IMR-90 (cell line): Measurements from ENCODE around the gene GPSM1. TPM values are rescaled to one million over a fixed set of nuclear protein-coding genes. Genes with fewer than 3 reads are reported as not detected.

ENCODE experiments used
- ATAC-seq: fragments of 200-7000 bp; cut with Tn5 transposase; 2 replicates; pipeline ENCODE4 v1.9.1; 2020; ENCODE audit warnings: low read depth, mild to moderate bottlenecking, moderate library complexity
- BruUV-seq: library from RNA; stranded (reverse); fragments of 400-500 nt; replicated peaks from 2 replicates; lab custom pipeline; 2021; lab: Mats Ljungman, UMichigan
- CTCF ChIA-PET: fragments of 300-600 bp; formaldehyde crosslinking; extraction: SDS; loops from one replicate; lab custom pipeline; 2021; ENCODE audit warnings: antibody characterized with exemption; lab: Yijun Ruan, JAX
- POLR2A ChIA-PET: fragments of 300-600 bp; sonication (Branson Sonifier 250); formaldehyde crosslinking; loops from one replicate; lab custom pipeline; 2022; ENCODE audit warnings: antibody characterized with exemption; ENCODE audit not compliant: unreplicated experiment; lab: Charles Lee
- DNase-seq: peaks from one replicate; pipeline ENCODE4 v3.0.0; 2013
- H2AFZ ChIP-seq: replicated peaks from 2 replicates; pipeline ENCODE3; 2013; ENCODE audit warnings: low read length, mild to moderate bottlenecking; ENCODE audit not compliant: poor library complexity
- H2AK5ac ChIP-seq: 2 replicates; pipeline ENCODE4 v1.6.1; 2013; ENCODE audit warnings: low read depth, low read length, inconsistent platforms
- H2AK9ac ChIP-seq: replicated peaks from 2 replicates; pipeline ENCODE3; 2013; ENCODE audit warnings: mild to moderate bottlenecking, low read depth, low read length, moderate library complexity; ENCODE audit not compliant: poor library complexity
- H2BK120ac ChIP-seq: 2 replicates; pipeline ENCODE4 v1.6.1; 2013; ENCODE audit warnings: low read depth, low read length, inconsistent platforms
- H2BK15ac ChIP-seq: 3 replicates; pipeline ENCODE4 v1.6.1; 2013; ENCODE audit warnings: low read depth, low read length, inconsistent platforms
- H2BK20ac ChIP-seq: 2 replicates; pipeline ENCODE4 v1.6.1; 2013; ENCODE audit warnings: low read depth, mild to moderate bottlenecking, inconsistent platforms, low read length, moderate library complexity
- H2BK5ac ChIP-seq: 2 replicates; pipeline ENCODE4 v1.6.1; 2013; ENCODE audit warnings: mild to moderate bottlenecking, low read depth, low read length, inconsistent platforms; ENCODE audit not compliant: poor library complexity, severe bottlenecking
- H3K14ac ChIP-seq: replicated peaks from 2 replicates; pipeline ENCODE4 v1.6.1; 2013; ENCODE audit warnings: low read depth, low read length, inconsistent platforms
- H3K18ac ChIP-seq: 2 replicates; pipeline ENCODE4 v1.6.1; 2013; ENCODE audit warnings: low read depth, low read length, control low read depth
- H3K23ac ChIP-seq: 2 replicates; pipeline ENCODE4 v1.6.1; 2013; ENCODE audit warnings: low read depth, low read length, inconsistent platforms
- H3K27ac ChIP-seq: 2 replicates; pipeline ENCODE4 v1.5.1; 2013; ENCODE audit warnings: mild to moderate bottlenecking, control low read depth, low read length; ENCODE audit not compliant: insufficient read depth
- H3K27me3 ChIP-seq: 2 replicates; pipeline ENCODE4 v1.6.1; 2013; ENCODE audit warnings: low read length; ENCODE audit not compliant: control insufficient read depth, insufficient read depth
- H3K36me3 ChIP-seq: 2 replicates; pipeline ENCODE4 v1.6.1; 2013; ENCODE audit warnings: low read length, mixed read lengths; ENCODE audit not compliant: control insufficient read depth, insufficient read depth
- H3K4ac ChIP-seq: 2 replicates; pipeline ENCODE4 v1.6.1; 2013; ENCODE audit warnings: low read depth, low read length, inconsistent platforms
- H3K4me1 ChIP-seq: 2 replicates; pipeline ENCODE4 v1.6.1; 2013; ENCODE audit warnings: low read length, mixed read lengths; ENCODE audit not compliant: control insufficient read depth, insufficient read depth
- H3K4me2 ChIP-seq: 2 replicates; pipeline ENCODE4 v1.6.1; 2013; ENCODE audit warnings: low read depth, mild to moderate bottlenecking, control low read depth, low read length, moderate library complexity
- H3K4me3 ChIP-seq: 2 replicates; pipeline ENCODE4 v1.5.1; 2013; ENCODE audit warnings: low read depth, mild to moderate bottlenecking, control low read depth, low read length, moderate library complexity; ENCODE audit not compliant: insufficient read depth
- H3K56ac ChIP-seq: 2 replicates; pipeline ENCODE4 v1.6.1; 2013; ENCODE audit warnings: low read length, inconsistent platforms; ENCODE audit not compliant: insufficient read depth; ENCODE audit errors: extremely low read depth
- H3K79me1 ChIP-seq, 2 experiments: 2 replicates each; pipeline ENCODE4 v1.6.1; 2013; ENCODE audit warnings: low read length in 2 of 2, inconsistent platforms in 1 of 2, low read depth in 1 of 2
- H3K9ac ChIP-seq: 2 replicates; pipeline ENCODE4 v1.6.1; 2013; ENCODE audit warnings: low read depth, low read length, control low read depth
- H3K9me1 ChIP-seq: 2 replicates; pipeline ENCODE4 v1.6.1; 2013; ENCODE audit warnings: low read length, inconsistent platforms; ENCODE audit not compliant: insufficient read depth
- H3K9me3 ChIP-seq: 2 replicates; pipeline ENCODE4 v1.6.1; 2013; ENCODE audit warnings: low read length; ENCODE audit not compliant: control insufficient read depth, insufficient read depth
- H4K20me1 ChIP-seq: 2 replicates; pipeline ENCODE4 v1.6.1; 2013; ENCODE audit warnings: low read length, inconsistent platforms; ENCODE audit not compliant: insufficient read depth
- H4K5ac ChIP-seq: 2 replicates; pipeline ENCODE4 v1.6.1; 2013; ENCODE audit warnings: mild to moderate bottlenecking, low read depth, low read length, control low read depth
- H4K8ac ChIP-seq, 2 experiments: 2 replicates each; pipeline ENCODE4 v1.6.1; 2013; ENCODE audit warnings: low read depth in 2 of 2, low read length in 2 of 2, control low read depth in 1 of 2, inconsistent platforms in 1 of 2
- H4K91ac ChIP-seq: 2 replicates; pipeline ENCODE4 v1.6.1; 2013; ENCODE audit warnings: low read depth, low read length, inconsistent platforms; ENCODE audit not compliant: insufficient read depth
- BHLHE40 ChIP-seq: fragments of 150-350 bp; IDR thresholded peaks from 2 replicates; pipeline ENCODE4 v1.6.1; 2016; ENCODE audit warnings: mild to moderate bottlenecking, low read depth, low read length
- ELK1 ChIP-seq: fragments of 150-350 bp; IDR thresholded peaks from 2 replicates; pipeline ENCODE4 v1.6.1; 2016; ENCODE audit warnings: low read depth, mild to moderate bottlenecking, low read length, moderate library complexity, borderline replicate concordance
- FOS ChIP-seq: fragments of 150-350 bp; IDR thresholded peaks from 2 replicates; pipeline ENCODE4 v1.6.1; 2016; ENCODE audit warnings: low read depth, low read length
- MAFK ChIP-seq: IDR thresholded peaks from 2 replicates; pipeline ENCODE4 v1.6.1; 2012; ENCODE audit warnings: low read depth, low read length, improper control_type of control experiment
- MXI1 ChIP-seq: IDR thresholded peaks from 2 replicates; pipeline ENCODE4 v1.6.1; 2012; ENCODE audit warnings: low read depth, mild to moderate bottlenecking, low read length, moderate library complexity, borderline replicate concordance
- POLR2A ChIP-seq: IDR thresholded peaks from 2 replicates; pipeline ENCODE4 v1.6.1; 2012; ENCODE audit warnings: mild to moderate bottlenecking, low read depth, low read length
- RAD21 ChIP-seq: IDR thresholded peaks from 2 replicates; pipeline ENCODE4 v1.6.1; 2012; ENCODE audit warnings: low read length, improper control_type of control experiment
- SMC3 ChIP-seq: fragments of 150-350 bp; IDR thresholded peaks from 2 replicates; pipeline ENCODE4 v1.6.1; 2016; ENCODE audit warnings: low read depth, mild to moderate bottlenecking, antibody characterized with exemption, low read length, moderate library complexity
- USF2 ChIP-seq: fragments of 150-350 bp; IDR thresholded peaks from 2 replicates; pipeline ENCODE4 v1.6.1; 2017; ENCODE audit warnings: mild to moderate bottlenecking, antibody characterized with exemption, low read length, low read depth
- WGBS, 2 experiments: methylation state at CpG; one replicate each; pipeline versions ENCODE4 v1.1.5 to v1.1.7; 2013; ENCODE audit warnings: missing lambda C conversion rate in 2 of 2; ENCODE audit not compliant: insufficient read length in 1 of 2; ENCODE audit errors: extremely low coverage in 2 of 2; 5-methylcytosine and 5-hydroxymethylcytosine counted together
- dilution Hi-C: fragments of 300-500 bp; cut with HindIII; formaldehyde crosslinking; loops from one replicate; pipeline ENCODE4 v1.14.3; 2018; ENCODE audit warnings: low sequenced_read_pairs; ENCODE audit not compliant: unreplicated experiment
- in situ Hi-C: fragments of 300-500 bp; cut with MboI; formaldehyde crosslinking; loops from 3 replicates; pipeline ENCODE4 v1.14.3; 2019; ENCODE audit warnings: low sequenced_read_pairs, inconsistent platforms, mixed read lengths
- intact Hi-C: fragments of 100-400 bp; cut with micrococcal nuclease; formaldehyde crosslinking; loops from 2 replicates; pipeline ENCODE4 v1.10.0; 2022
- polyA plus RNA-seq, 3 experiments: library from polyadenylated mRNA; depleted of rRNA; stranded (reverse); fragments of >200 nt; gene quantifications; 2 replicates each; pipeline ENCODE4 v1.2.3, GENCODE V29; 2012; ENCODE audit warnings: low replicate concordance in 1 of 3
- total RNA-seq: library from RNA; depleted of rRNA; stranded (reverse); fragments of >200 nt; gene quantifications from 2 replicates; pipeline ENCODE4 v1.2.3, GENCODE V29; 2012

GPSM1 gene
- total and polyA plus RNA-seq, 2 of the 4 experiments (the other 2 are of a cell fraction), result 28.7 to 71.2 TPM

DNA sequence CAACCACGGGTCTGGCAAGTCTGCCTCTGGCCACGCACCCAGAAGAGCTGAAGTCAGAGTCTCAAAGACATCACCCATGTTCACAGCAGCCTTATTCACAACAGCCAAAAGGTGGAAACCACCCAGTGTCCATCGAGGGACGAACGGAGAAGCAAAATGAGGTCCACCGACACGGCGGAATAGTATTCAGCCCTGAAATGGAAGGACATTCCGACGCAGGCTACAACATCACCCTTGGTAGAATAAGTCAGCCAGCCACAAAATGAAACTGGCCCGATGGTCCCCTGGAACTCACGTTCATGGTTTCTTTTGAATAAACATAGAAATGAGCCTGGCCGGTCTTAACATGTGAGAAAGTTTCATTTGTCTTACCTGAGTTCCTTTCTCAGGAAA lies 40.4 kb upstream of the GPSM1 start:
- CTCF ChIA-PET, result no interaction called here
- intact Hi-C loops, result no loop called here

More for the DNA sequence above, 40.4 kb upstream of the GPSM1 start:
- Histone ChIP-seq H3K27me3 (peaks cover 27% of the 10 kb centered on the region; the same call in 1 of the 2 replicates), H2AK5ac (no peak overlapping the region), H3K56ac (no peak overlapping the region), H3K18ac (no peak overlapping the region), H3K36me3 (no peaks in the 10 kb centered on the region), H4K20me1 (no peaks in the 10 kb centered on the region; the same call in 1 of the 2 replicates), H3K23ac (no peak overlapping the region), H3K27ac (no peak overlapping the region), H4K8ac (no peak overlapping the region), H4K91ac (no peak overlapping the region), H3K9ac (no peak overlapping the region), H2BK15ac (no peak overlapping the region), H2BK20ac (no peak overlapping the region), H4K5ac (no peak overlapping the region), H3K4ac (no peak overlapping the region), H3K4me1 (no peaks in the 10 kb centered on the region), H3K79me1 (no peaks in the 10 kb centered on the region), H2AFZ (no peak overlapping the region), H3K9me3 (no peaks in the 10 kb centered on the region), H3K4me2 (no peak overlapping the region), H2AK9ac (no peak overlapping the region), H3K9me1 (no peaks in the 10 kb centered on the region), H2BK120ac (no peak overlapping the region), H3K4me3 (no peak overlapping the region), H2BK5ac (no peak overlapping the region), H3K14ac (no peak overlapping the region)
- TF ChIP-seq BHLHE40, result no peak
- TF ChIP-seq MXI1, result no peak
- no peak for TF ChIP-seq MAFK
- no peak for TF ChIP-seq ELK1
- no peak for TF ChIP-seq RAD21
- TF ChIP-seq FOS, result no peak
- TF ChIP-seq SMC3, result no peak
- no peak for TF ChIP-seq POLR2A
- no peak for TF ChIP-seq USF2
- POLR2A ChIA-PET, result no interaction called here
- BruUV-seq, result no TSS peak
- WGBS, 2 experiments, result 94% methylated on average over 7 of the region's 13 CpGs; no CpG with 5 or more reads in 1 of the 2 experiments
- dilution Hi-C loops (no loop called here), in situ Hi-C loops (no loop called here)
- ATAC-seq (no peak), DNase-seq (no peak)
